HEK293 (cell line): ENCODE results near the gene NFKB1.
"Not testable (repeated sequence)": the region's sequence is repeated elsewhere in the genome, so short reads cannot be mapped to it uniquely, and the experiment has no call there.

ENCODE experiments used
- CTCF ChIP-seq: fragments of 450-650 bp; formaldehyde crosslinking; IDR thresholded peaks from 2 replicates; pipeline ENCODE4 v1.5.1; 2016; ENCODE audit warnings: missing biosample characterization, missing genetic modification characterization
- ELK4 ChIP-seq: IDR thresholded peaks from 2 replicates; pipeline ENCODE4 v1.6.1; 2011; ENCODE audit warnings: mild to moderate bottlenecking, low read depth, low read length, borderline replicate concordance
- PRDM10 ChIP-seq: fragments of 450-650 bp; formaldehyde crosslinking; IDR thresholded peaks from 2 replicates; pipeline ENCODE4 v1.5.1; 2016; ENCODE audit warnings: missing biosample characterization, missing genetic modification characterization
- ZBTB26 ChIP-seq: fragments of 450-650 bp; formaldehyde crosslinking; optimal IDR thresholded peaks from 2 replicates; pipeline ENCODE3; 2016; ENCODE audit warnings: missing biosample characterization, mild to moderate bottlenecking, missing genetic modification characterization
- ZNF266 ChIP-seq: fragments of 450-650 bp; formaldehyde crosslinking; IDR thresholded peaks from 2 replicates; pipeline ENCODE4 v1.5.1; 2016; ENCODE audit warnings: missing biosample characterization, missing genetic modification characterization, low read depth
- ZNF391 ChIP-seq: fragments of 450-650 bp; formaldehyde crosslinking; IDR thresholded peaks from 2 replicates; pipeline ENCODE4 v1.5.1; 2016; ENCODE audit warnings: low read depth, missing biosample characterization, missing genetic modification characterization, borderline replicate concordance
- ZNF549 ChIP-seq: fragments of 450-650 bp; IDR thresholded peaks from 2 replicates; pipeline ENCODE4 v1.5.1; 2018; ENCODE audit warnings: missing biosample characterization, missing genetic modification characterization, mild to moderate bottlenecking, inconsistent platforms, moderate library complexity

DNA sequence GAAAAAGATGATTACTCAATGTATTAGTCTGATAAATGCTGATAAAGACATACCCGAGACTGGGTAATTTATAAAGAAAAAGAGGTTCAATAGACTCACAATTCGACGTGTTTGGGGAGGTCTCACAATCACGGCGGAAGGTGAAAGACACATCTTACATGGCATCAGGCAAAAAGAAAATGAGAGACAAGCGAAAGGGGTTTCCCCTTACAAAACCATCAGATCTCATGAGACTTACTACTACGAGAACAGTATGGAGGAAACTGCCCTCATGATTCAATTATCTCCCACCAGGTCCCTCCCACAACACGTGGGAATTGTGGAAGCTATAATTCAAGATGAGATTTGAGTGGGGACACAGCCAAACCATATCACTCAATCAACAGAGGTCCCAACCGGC lies 117.9 kb downstream of the NFKB1 start:
- not testable (repeated sequence) for TF ChIP-seq CTCF; ZNF549; ELK4; ZNF391 (tag by site-specific recombination); PRDM10 (tag by site-specific recombination); ZBTB26 (tag by site-specific recombination); ZNF266
